Cortex of kidney (tissue), 1 donor: ENCODE data around the gene CD84.
"Not testable (repeated sequence)": the region's sequence is repeated elsewhere in the genome, so short reads cannot be mapped to it uniquely, and the experiment has no call there.

Source experiments
- DNase-seq: peaks from one replicate; lab custom pipeline; 2025; lab: John Stamatoyannopoulos, UW

CD84 gene

DNA sequence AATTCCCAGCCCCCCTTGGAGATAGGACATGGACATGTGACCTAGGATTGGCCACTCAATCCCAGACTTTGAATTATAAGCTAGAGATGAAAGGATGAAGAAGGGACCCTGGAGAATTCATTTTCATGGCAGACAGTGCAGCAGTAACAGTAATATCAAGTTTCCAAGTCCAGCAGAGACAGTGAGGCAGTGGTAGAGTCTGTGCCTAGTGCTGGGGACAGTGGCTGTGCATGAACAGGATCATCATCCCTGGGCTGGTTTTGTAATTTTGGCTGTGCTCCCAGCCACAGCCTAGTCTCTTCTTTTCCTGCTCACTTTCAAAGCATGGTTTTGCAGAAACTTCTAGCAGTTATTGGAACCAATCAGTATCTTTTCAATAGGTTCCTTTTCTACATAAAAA is 29.6 kb upstream of the CD84 start:
- DNase-seq: no peak

DNA sequence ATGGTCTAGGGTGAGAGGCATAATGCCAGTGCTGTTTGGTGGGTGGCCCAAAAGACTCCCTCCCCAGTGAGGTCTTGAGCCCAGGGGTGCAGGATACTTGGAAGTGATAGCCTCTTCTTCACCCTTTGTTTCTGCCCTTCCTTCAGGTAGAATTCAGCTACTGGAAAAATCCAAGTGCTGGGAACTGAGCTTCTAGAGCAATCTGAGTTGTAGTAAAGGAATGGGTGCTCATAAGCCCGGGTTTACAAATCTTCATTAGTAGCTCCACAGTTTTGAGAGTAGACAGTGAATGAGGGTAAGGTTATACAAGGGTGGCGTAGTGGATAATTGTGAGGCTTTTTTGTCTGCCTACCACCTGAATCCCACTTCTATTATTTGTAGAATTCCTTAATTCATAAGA is 29.2 kb upstream of the CD84 start:
- DNase-seq: no peak

- DNase-seq: no peak
Observed at GRCh38 chr1:160608057-160608456, 28.8 kb upstream of the CD84 start.

GRCh38 chr1:160607672-160608032 is 28.4 kb upstream of the CD84 start:
- no peak for DNase-seq

DNA sequence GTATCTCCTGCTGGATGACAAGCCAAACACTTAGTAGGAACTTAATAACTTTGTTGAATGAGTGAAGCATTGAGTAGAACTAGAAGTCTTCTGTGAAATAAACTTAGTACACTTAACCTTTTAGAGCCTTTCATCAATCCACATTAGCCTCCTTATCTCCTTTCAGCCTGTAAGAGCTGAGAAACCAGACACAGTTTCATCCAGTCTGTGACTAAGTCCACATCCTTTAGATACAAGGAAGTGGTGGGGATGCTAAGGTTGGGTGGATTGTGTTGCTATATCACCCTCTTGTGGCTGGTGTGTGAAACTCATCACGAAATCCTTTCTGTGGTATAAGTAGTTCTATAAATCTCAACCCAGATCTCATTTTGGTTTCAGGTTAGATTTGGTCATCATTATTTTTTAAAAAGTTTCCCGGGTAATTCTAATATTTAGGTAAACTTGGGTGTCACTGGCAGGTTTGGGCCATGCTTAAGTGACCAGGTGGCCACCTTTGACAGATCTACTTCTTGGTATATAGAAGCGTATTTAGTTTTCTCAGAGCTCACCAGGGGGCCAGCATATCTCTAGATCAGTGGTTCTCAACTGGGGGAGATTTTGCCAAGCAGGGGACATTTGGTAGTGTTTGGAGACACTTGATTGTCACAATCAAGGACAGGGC is 27.8 kb upstream of the CD84 start:
- no peak for DNase-seq

DNA sequence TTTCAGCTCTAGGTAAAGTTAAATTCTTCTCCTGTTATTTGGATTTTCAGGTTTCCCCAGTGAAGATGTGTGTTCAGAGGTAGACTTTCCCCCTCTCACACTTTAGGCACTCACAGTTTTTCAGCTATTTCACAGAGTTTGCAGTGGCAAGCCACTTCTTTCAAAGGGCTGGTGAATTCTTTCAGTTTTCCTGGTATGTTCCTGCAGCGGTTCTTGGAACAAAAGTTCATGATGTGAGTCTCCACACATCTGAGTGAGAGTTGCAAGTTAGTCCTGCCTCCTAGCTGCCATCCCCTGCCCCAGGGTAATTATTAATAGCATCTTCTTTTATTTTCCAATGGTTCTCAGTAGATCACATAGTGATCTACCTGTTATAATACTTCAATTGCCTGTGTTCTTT is 27.3 kb upstream of the CD84 start:
- no peak for DNase-seq

GRCh38 chr1:160605792-160606479 is 26.6 kb upstream of the CD84 start:
- no peak for DNase-seq

GRCh38 chr1:160605205-160605604 is 25.9 kb upstream of the CD84 start:
- DNase-seq: no peak

- no peak for DNase-seq
Observed at GRCh38 chr1:160597705-160598104, 18.4 kb upstream of the CD84 start.

- no peak for DNase-seq
Observed at GRCh38 chr1:160597051-160597450, 17.8 kb upstream of the CD84 start.

DNA sequence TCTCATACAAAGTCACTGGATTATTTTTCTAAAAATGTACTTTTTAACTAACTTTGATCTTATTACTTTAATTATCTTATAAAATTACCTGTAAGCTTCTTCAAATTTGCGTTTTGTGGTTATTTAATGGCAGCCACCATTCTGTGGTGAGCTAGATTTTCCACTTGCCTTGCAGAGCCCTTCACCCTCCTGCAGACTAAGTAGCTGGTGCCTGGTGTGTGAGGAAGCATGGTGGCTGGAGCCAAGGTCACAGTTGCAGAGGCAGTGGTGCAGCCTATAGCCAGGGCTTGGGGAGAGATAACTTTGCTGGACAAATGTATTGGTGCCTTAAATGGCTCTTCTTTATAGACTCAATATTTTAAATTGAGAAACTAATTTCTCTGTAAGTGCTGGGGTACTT is 11.2 kb upstream of the CD84 start:
- DNase-seq: no peak

DNA sequence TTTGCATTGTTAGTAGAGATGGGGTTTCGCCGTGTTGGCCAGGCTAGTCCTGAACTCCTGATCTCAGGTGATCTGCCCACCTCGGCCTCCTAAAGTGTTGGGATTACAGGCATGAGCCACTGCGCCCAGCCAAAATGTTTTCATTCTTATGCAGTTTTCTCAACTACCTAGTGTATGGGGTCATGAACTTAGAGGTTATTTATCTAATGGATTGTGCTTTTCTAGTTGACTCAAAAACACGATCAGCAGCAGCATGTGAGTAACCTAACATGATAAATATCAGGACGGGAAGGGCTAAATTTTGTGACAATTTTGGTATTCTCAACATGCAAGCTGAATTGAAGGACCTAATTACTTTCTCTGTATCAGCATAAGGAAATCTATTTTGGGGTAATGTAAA is 9.2 kb upstream of the CD84 start:
- DNase-seq: no peak

GRCh38 chr1:160584784-160585183 is 5.5 kb upstream of the CD84 start:
- no peak for DNase-seq

GRCh38 chr1:160582976-160583375 is 3.7 kb upstream of the CD84 start:
- DNase-seq: not testable (repeated sequence)

- no peak for DNase-seq
Observed at GRCh38 chr1:160581961-160582360, 2.7 kb upstream of the CD84 start.

- no peak for DNase-seq
Observed at GRCh38 chr1:160580221-160580812, 1.0 kb upstream of the CD84 start.

- DNase-seq: no peak
Observed at GRCh38 chr1:160578525-160579191, 638 bp downstream of the CD84 start.

GRCh38 chr1:160578175-160578524 is 1.1 kb downstream of the CD84 start:
- DNase-seq: no peak

DNA sequence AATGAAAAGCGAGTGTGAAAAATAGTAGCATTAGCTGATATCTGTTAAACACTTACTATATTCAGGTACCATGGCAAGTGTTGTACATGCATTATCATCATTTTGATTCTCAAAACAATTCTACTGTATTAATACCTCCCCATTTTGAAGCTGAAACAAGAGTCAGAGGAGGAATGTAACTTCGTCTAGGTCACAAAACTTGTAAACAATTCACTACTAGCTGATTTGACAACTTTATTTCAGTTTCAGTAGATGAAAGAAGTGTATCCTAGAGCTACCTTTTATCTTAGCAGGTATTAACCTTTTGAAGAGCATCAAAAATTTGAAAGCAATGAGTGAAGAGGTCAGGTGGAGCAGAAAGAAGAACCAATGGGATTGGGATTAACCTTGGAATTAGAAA is 1.6 kb downstream of the CD84 start:
- DNase-seq: no peak

DNA sequence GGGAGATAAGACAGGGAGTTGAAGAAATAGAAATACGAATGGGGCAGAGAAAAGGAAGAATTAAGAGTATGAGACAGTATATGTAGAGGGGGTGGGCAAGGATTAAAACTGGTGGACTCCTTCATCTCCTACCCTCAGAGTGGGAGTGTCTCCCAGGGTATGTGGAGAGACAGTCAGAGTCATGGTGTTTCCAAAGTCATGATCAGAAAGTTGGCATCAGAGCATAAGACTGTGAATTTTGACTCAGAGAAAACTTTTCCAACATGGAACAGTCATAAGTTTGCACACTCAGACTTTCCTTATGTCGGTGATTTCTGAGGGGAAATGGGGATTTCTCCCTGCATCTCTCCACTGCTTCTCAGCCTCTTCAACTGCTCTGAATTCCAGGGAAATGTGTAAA is 2.4 kb downstream of the CD84 start:
- DNase-seq: no peak

GRCh38 chr1:160576390-160576789 is 2.9 kb downstream of the CD84 start:
- DNase-seq: no peak

DNA sequence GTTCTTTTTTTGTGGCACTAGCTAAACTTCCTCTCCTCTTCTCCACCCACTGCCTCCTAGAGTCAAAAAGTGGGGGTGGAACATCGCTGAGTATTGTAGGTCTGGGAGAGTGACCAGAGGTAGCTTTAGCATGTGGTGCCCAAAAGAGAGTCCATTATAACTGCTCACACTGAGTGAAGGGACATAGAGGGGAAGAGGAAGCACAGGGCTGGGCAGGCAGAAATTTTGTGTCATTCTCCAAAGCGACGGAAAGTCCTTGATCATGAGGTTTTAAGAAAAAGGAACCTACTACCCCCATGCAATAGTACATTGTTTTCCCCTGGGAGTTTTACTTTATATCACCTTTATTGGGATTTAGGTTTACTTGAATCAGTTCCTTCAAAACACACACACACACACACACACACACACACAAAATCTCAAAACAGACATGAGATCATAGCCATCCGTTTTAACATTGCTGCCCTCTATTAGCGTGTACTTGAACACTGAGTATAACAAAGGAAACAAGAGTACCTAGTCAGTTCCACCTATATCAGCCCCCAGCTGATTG is 4.1 kb downstream of the CD84 start:
- no peak for DNase-seq

DNA sequence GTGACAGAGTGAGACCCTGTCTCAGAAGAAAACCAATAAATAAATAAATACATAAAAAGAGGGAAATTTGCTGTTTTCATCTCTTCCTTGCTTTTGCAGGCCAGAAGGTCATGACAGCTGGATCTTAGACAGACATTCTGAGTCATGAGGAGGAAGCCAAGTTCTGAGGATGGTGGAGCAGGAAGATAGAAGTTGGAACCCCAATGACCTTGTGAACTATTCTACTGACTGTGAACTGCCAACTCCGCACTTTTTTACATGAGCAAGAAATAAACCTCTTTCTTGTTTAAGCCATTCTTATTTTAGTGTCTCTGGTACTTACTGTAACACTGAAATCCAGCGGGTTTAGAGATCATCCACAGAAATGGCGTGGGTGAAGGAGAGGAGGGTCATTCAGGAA is 8.5 kb downstream of the CD84 start:
- no peak for DNase-seq
